PFSK-1 (cell line): ENCODE measurements around the gene NEU1.

ENCODE experiments used
- FOXP2 ChIP-seq: optimal IDR thresholded peaks from 2 replicates; pipeline ENCODE3; 2011; ENCODE audit warnings: borderline replicate concordance, control low read depth, inconsistent platforms; ENCODE audit not compliant: insufficient read depth; ENCODE audit errors: extremely low read length, extremely low read depth
- POLR2AphosphoS5 ChIP-seq: IDR thresholded peaks from 2 replicates; pipeline ENCODE4 v1.6.1; 2012; ENCODE audit warnings: low read depth, mild to moderate bottlenecking, control low read depth, low read length, moderate library complexity
- SIN3A ChIP-seq: IDR thresholded peaks from 2 replicates; pipeline ENCODE4 v1.6.1; 2012; ENCODE audit warnings: mild to moderate bottlenecking, low read length, moderate library complexity, borderline replicate concordance; ENCODE audit not compliant: insufficient read depth
- TAF1 ChIP-seq: IDR thresholded peaks from 2 replicates; pipeline ENCODE4 v1.6.1; 2012; ENCODE audit warnings: low read length, control low read depth, borderline replicate concordance; ENCODE audit not compliant: insufficient read depth
- TF ChIP-seq, protein P1 (sequence below), 2 experiments: IDR thresholded peaks; 2 replicates each; pipeline versions ENCODE4 v1.6.1 to v1.8.0; 2011 to 2012; ENCODE audit warnings: low read depth in 2 of 2, low read length in 2 of 2, control low read depth in 1 of 2, inconsistent platforms in 1 of 2, mild to moderate bottlenecking in 1 of 2, moderate library complexity in 1 of 2; ENCODE audit not compliant: insufficient read depth in 1 of 2

Gene NEU1

GRCh38 chr6:31850765-31851484 is 11.7 kb downstream of the NEU1 start:
- TF ChIP-seq FOXP2 (no peak), TAF1 (no peak), SIN3A (no peak), POLR2AphosphoS5 (no peak)
- TF ChIP-seq, protein P1, sequence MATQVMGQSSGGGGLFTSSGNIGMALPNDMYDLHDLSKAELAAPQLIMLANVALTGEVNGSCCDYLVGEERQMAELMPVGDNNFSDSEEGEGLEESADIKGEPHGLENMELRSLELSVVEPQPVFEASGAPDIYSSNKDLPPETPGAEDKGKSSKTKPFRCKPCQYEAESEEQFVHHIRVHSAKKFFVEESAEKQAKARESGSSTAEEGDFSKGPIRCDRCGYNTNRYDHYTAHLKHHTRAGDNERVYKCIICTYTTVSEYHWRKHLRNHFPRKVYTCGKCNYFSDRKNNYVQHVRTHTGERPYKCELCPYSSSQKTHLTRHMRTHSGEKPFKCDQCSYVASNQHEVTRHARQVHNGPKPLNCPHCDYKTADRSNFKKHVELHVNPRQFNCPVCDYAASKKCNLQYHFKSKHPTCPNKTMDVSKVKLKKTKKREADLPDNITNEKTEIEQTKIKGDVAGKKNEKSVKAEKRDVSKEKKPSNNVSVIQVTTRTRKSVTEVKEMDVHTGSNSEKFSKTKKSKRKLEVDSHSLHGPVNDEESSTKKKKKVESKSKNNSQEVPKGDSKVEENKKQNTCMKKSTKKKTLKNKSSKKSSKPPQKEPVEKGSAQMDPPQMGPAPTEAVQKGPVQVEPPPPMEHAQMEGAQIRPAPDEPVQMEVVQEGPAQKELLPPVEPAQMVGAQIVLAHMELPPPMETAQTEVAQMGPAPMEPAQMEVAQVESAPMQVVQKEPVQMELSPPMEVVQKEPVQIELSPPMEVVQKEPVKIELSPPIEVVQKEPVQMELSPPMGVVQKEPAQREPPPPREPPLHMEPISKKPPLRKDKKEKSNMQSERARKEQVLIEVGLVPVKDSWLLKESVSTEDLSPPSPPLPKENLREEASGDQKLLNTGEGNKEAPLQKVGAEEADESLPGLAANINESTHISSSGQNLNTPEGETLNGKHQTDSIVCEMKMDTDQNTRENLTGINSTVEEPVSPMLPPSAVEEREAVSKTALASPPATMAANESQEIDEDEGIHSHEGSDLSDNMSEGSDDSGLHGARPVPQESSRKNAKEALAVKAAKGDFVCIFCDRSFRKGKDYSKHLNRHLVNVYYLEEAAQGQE (IDR thresholded peaks at IDR 0.05; ENCODE audit: insufficient read depth in 1 of 2, low read depth in 2 of 2, low read length in 2 of 2): no peak

- TF ChIP-seq FOXP2: no peak
- no peak for TF ChIP-seq POLR2AphosphoS5
- TF ChIP-seq, protein P1 (IDR thresholded peaks at IDR 0.05; ENCODE audit: insufficient read depth in 1 of 2, low read depth in 2 of 2, low read length in 2 of 2): no peak
- TF ChIP-seq TAF1: no peak
- no peak for TF ChIP-seq SIN3A
Measured at GRCh38 chr6:31847276-31847978, 15.2 kb downstream of the NEU1 start.

GRCh38 chr6:31844507-31844906 is 18.1 kb downstream of the NEU1 start:
- no peak for TF ChIP-seq POLR2AphosphoS5
- TF ChIP-seq FOXP2: no peak
- TF ChIP-seq, protein P1 (IDR thresholded peaks at IDR 0.05; ENCODE audit: insufficient read depth in 1 of 2, low read depth in 2 of 2, low read length in 2 of 2): no peak
- no peak for TF ChIP-seq SIN3A
- TF ChIP-seq TAF1: no peak

- TF ChIP-seq POLR2AphosphoS5 (no peak), TAF1 (no peak), FOXP2 (no peak), SIN3A (no peak)
- TF ChIP-seq, protein P1 (IDR thresholded peaks at IDR 0.05; ENCODE audit: insufficient read depth in 1 of 2, low read depth in 2 of 2, low read length in 2 of 2): no peak
Measured at GRCh38 chr6:31842053-31842452, 20.6 kb downstream of the NEU1 start.
